HepG2 (cell line): ENCODE data around the gene TRIO. TPM values are rescaled to one million over a fixed set of nuclear protein-coding genes. Genes with fewer than 3 reads are reported as not detected.

Experiments
- AKNA ChIP-seq: sonication (generic); formaldehyde crosslinking; IDR thresholded peaks from 2 replicates; pipeline ENCODE4 v1.4.0; 2020; ENCODE audit warnings: missing genetic modification reagents, borderline replicate concordance
- DRAP1 ChIP-seq: IDR thresholded peaks from 2 replicates; pipeline ENCODE4 v1.6.1; 2016; ENCODE audit warnings: missing genetic modification reagents, missing compliant biosample characterization
- HHEX ChIP-seq: IDR thresholded peaks from 2 replicates; pipeline ENCODE4 v1.6.1; 2016; ENCODE audit warnings: control low read depth
- HIVEP1 ChIP-seq: sonication (generic); formaldehyde crosslinking; IDR thresholded peaks from 2 replicates; pipeline ENCODE4 v1.4.0; 2020; ENCODE audit warnings: mild to moderate bottlenecking, missing genetic modification reagents
- KAT8 ChIP-seq: IDR thresholded peaks from 2 replicates; pipeline ENCODE4 v1.6.1; 2016; ENCODE audit warnings: missing genetic modification reagents, missing compliant biosample characterization
- MEIS1 ChIP-seq: sonication (generic); formaldehyde crosslinking; IDR thresholded peaks from 2 replicates; pipeline ENCODE4 v1.9.0; 2021; ENCODE audit warnings: mild to moderate bottlenecking, missing genetic modification reagents, moderate library complexity, borderline replicate concordance
- SNAPC4 ChIP-seq: sonication (generic); formaldehyde crosslinking; IDR thresholded peaks from 2 replicates; pipeline ENCODE4 v1.4.0; 2020; ENCODE audit warnings: mild to moderate bottlenecking, missing genetic modification reagents
- SNRNP70 ChIP-seq: fragments of 200-400 bp; formaldehyde crosslinking; IDR thresholded peaks from 2 replicates; pipeline ENCODE4 v1.6.1; 2017; ENCODE audit warnings: mild to moderate bottlenecking, low read depth, low read length, moderate library complexity
- TBX2 ChIP-seq: sonication (generic); formaldehyde crosslinking; IDR thresholded peaks from 2 replicates; pipeline ENCODE4 v1.5.0; 2020; ENCODE audit warnings: missing genetic modification reagents, mild to moderate bottlenecking, borderline replicate concordance
- ZNF607 ChIP-seq: sonication (generic); formaldehyde crosslinking; IDR thresholded peaks from 2 replicates; pipeline ENCODE4 v1.5.1; 2020; ENCODE audit warnings: missing genetic modification reagents, mild to moderate bottlenecking, borderline replicate concordance
- ZNF710 ChIP-seq: sonication (generic); formaldehyde crosslinking; IDR thresholded peaks from 2 replicates; pipeline ENCODE4 v1.5.0; 2020; ENCODE audit warnings: mild to moderate bottlenecking, missing genetic modification reagents, borderline replicate concordance
- polyA plus RNA-seq, 8 experiments: library from polyadenylated mRNA; depleted of rRNA in 3 of 8; stranded (reverse) in 7 of 8; unstranded in 1 of 8; fragments of >200 nt; fragmentation: Illumina TruSeq in 4 of 8; extraction: Trizol in 4 of 8; gene quantifications; 2 replicates each; pipeline versions ENCODE4 v1.2.1 to v1.2.3, GENCODE V29; 2011 to 2016; ENCODE audit warnings: low read depth in 4 of 8, missing spikeins in 1 of 8, mixed read lengths in 1 of 8; ENCODE audit not compliant: insufficient read depth in 1 of 8
- total RNA-seq, 5 experiments: library from RNA; depleted of rRNA; stranded (reverse); fragments of >200 nt; fragmentation: Illumina TruSeq; extraction: Trizol; gene quantifications; 2 replicates each; pipeline ENCODE4 v1.2.3, GENCODE V29; 2016; ENCODE audit warnings: low read depth in 1 of 5

The TRIO gene
- total and polyA plus RNA-seq, 2 of the 13 experiments (the other 11 are each of a cell fraction or from before 2014, with no cell fraction given), result 45.2 to 45.9 TPM

GRCh38 chr5:14208071-14209021 is 65.2 kb downstream of the TRIO start (continued):
- no peak for TF ChIP-seq SNAPC4
- TF ChIP-seq DRAP1 (CRISPR knock-in tag), result peak; percentile 62; the same call in 1 of the 2 replicates
- peak; percentile 35; the same call in 1 of the 2 replicates for TF ChIP-seq TBX2 (CRISPR knock-in tag)
- TF ChIP-seq SNRNP70, result no peak
- no peak for TF ChIP-seq AKNA (CRISPR knock-in tag)
- TF ChIP-seq HHEX (CRISPR knock-in tag), result no peak
- no peak for TF ChIP-seq HIVEP1 (CRISPR knock-in tag)
- TF ChIP-seq KAT8 (CRISPR knock-in tag), result peak; percentile 56; the same call in 1 of the 2 replicates
- TF ChIP-seq ZNF607 (CRISPR knock-in tag), result no peak; the same call in 1 of the 2 replicates
- TF ChIP-seq ZNF710, result no peak
- TF ChIP-seq MEIS1 (CRISPR knock-in tag), result no peak
